Stimulated activated CD4-positive, alpha-beta T cell treated with anti-CD3 and anti-CD28 coated beads, Interleukin-2, amount 100 ng/mL, for 48 hours (primary cell): ENCODE data around the gene SH3PXD2A.

Experiments used
- DNase-seq, 2 donors: peaks; one replicate each; pipeline ENCODE4 v3.0.0-alpha.2; 2020

Gene SH3PXD2A

DNA sequence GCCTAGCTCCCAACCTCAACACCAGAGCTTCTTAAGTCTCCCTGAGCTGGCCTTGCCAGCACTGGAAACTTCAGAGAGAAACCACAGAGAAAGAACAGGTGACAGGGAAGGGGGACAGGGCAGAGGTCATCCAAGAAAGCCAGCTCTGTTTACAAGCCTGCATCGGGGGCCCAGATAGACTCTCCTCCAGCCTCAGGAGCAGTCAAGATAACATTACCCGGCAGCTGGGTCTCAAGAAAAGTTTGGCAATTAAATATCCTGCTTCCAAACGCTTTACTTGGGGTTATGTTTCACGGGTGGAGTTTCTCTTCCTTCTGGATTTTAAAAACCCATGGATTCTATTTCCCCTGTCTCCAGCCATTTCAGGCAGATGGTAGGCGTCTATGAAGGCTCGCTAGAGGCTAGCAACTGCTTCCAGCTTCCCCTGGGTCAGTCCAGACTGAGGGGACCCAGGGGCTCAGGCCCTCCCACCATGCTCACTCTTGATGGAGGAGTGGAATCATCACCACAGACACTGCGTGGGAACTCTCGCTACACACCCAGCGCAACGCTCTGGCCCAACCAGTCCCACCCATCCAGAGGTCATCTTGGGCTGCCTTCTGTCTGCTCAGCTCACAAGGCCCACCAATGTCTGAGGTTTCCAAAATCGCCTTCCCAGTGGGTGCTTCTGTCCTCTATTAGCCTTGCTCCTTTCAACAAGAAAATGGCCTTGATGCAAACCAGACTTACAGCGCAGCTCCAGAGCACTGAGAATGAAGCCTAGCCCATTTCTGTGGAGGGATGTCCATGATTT, 48.8 kb downstream of the SH3PXD2A start:
- no peak for DNase-seq

DNA sequence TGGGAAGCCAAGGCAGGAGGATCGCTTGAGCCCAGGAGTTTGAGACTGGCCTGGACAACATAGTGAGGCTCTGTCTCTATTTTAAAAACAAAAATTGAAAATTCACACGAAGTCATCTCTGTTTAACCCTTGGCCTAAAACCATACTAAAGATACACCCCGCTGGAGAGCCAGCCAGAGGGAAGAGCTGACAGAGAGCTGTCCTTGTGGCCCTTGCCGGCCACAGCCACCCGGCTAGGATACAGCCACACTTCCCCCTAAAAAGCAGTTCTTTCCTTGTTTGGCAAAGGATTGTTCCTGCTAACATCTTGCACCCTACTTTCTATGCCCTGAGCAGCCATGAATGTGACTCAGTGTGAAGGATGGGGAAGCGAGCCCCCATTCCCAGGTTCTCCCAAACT, 49.6 kb downstream of the SH3PXD2A start:
- no peak for DNase-seq

DNA sequence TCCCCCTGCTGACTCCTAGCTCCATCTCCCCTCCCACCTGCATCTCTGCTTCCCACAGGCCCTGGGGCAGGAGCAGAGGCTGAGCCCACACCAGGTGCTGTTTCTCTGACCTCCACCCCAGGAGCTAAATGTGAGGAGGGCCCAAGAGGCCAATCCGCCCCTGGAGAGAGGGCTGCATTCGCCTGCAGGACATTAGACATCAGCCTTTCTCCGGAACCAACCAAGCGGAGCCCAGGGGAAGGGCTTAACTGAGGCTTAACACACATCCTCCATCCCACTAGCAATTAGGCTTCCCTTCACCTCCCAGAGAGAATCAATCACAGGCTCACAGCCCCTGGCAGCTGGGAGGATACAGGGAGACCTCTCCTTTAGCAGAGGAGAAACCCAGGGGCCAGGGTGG, 50.5 kb downstream of the SH3PXD2A start:
- no peak for DNase-seq

DNA sequence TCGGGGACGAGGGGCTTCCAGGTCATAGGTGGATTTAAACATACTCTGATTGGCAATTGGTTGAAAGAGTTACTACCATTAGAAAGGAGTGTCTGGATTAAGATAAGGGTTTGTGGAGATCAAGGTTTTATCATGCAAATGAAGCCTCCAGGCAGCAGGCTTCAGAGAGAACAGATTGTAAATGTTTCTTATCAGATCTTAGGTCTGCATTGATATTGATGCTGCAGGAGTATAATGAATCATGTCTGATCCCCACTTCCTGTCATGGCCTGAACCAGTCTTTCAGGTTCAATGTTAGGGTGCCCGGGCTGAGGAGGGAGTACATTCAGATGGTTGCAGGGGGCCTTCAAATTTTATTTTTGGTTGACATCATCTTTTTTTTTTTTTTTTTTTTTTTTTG, 51.4 kb downstream of the SH3PXD2A start:
- no peak for DNase-seq

GRCh38 chr10:103802637-103803353, 52.6 kb downstream of the SH3PXD2A start:
- DNase-seq, result no peak

- no peak for DNase-seq
Measured at GRCh38 chr10:103802081-103802480, 53.3 kb downstream of the SH3PXD2A start.

DNA sequence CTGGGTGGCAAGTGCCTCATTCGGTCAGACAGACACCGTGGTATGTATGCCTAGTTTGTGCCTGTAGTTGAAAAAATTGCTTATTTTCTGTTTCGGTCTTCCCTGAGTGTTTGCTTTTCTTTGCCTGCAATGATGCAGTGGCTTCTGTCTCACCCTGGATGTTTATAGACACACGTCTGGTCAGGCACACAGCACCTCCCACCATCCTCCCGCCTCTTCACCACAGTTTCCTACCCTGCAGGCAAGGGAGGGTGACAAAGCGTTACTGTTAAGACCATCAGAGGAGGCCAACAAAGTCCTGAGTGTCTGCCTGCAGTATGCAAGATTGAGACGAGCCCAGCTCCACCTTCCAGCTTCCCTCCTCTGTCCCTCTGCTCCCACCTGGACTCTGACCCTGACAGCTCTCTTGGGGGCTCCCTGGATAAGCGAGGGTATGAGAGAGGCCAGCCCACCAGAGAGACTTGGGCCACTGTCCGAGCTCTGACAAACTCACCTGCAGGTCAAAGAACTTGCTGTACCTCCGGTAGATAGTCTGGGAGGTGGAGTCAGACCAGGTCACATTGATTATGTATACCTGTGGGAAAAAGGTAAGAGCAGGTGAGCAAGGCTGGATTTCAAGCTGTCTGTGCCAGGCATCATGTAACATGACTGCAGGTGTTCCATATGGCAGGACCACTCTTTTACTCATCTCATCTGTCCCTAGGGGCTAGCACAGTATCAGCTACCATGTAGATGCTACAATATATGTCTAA, 54.4 kb downstream of the SH3PXD2A start:
- peak in 1 of 2 donors; percentile 15 for DNase-seq

- no peak for DNase-seq
Measured at GRCh38 chr10:103800089-103800488, 55.3 kb downstream of the SH3PXD2A start.

GRCh38 chr10:103799341-103799740, 56.0 kb downstream of the SH3PXD2A start:
- no peak for DNase-seq

DNA sequence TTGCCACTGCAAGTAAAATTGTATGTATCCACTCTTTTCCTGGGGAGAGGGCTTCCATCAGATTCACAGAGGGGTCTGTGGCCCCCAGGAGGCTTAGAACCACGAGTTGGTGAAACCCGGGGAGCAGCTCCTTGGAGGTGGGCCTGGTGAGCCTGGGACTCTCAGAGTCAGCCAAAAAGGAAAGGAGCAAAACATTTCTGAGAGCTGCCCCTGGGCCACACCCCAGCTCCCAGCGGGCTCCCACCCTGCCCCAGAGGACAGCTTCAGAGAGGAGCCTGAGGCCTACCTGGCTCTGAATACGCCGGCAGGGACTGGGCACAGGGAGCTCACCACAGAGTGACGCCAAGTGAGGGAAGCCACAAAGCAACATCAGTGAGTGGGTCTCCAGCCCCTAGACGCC, 56.9 kb downstream of the SH3PXD2A start:
- no peak for DNase-seq

DNA sequence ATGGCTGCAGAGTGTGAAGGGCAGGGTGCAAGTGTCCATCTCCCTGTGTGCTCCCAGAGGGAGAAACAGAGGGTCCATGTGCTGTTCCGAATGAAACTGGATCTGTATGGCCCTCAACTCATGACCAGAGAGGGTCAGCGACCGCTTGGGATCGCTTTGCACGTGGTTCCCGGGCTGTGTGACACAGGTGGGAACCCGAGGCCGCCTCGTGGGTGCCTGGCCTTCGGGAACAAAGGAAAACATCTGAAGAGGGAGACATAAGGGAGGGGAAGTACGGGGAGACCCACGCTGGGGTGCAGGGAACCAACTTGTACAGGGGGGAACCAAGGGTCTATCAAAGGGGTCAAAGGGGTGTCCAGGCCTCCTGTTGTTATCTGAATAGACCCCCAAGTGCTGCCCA, 57.5 kb downstream of the SH3PXD2A start:
- DNase-seq, result no peak

- no peak for DNase-seq
Measured at GRCh38 chr10:103795634-103796270, 59.6 kb downstream of the SH3PXD2A start.

DNA sequence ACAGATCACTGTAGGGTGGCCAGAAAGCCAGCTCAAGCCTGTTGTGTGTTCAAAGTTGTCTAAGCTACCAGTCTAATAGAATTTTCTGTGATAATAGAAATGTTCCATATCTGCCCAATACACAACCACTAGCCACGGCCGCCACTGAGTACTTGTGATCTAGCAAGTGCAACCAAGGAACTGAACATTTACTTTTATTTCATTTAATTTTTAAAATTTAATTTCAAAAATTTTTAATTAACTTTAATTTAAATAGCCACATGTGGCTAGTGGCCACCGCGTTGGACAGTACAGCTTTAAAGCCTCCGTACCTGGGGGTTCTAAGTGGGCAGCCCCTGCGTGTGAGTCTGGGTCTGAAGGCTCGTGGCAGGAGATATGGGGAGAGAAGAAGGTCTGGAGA, 60.4 kb downstream of the SH3PXD2A start:
- DNase-seq, result no peak

GRCh38 chr10:103793920-103794883, 61.2 kb downstream of the SH3PXD2A start:
- no peak for DNase-seq

DNA sequence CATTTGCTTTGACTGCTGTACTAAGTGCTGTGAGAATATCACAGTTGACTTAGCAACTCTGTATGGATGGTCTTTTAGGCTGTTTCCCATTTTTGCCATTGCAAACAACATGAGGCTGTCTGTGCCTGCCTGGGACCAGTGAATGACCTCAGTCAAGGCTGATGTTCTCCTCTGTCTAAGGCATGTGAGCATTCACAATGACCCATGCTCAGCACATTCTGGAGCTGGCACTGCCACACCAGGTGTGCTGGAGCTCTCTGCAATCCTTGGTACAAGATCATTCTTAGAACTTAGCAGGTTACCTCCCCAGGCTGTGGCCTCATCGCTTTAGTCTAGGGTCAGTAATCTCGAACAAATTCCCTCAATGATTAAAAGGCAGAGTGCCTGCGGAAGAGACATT, 61.9 kb downstream of the SH3PXD2A start:
- no peak for DNase-seq

DNA sequence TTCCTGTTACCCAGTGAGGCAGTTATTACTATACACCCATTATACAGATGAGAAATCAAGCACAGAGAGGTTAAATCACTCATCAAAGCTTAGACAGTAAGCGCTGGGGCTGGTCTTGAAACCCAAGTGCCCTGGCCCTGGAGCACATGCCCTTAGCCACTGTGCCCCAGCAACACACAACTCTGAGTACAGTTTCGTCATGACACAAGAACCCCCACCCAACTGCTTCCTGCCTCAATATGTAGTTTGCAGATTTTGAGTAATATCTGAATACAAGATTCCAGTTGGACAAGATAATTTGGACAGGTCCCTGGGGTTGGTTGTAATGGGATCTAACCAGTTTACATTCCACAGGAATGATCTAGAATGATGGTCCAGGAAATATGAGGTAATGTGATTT, 62.8 kb downstream of the SH3PXD2A start:
- no peak for DNase-seq

DNA sequence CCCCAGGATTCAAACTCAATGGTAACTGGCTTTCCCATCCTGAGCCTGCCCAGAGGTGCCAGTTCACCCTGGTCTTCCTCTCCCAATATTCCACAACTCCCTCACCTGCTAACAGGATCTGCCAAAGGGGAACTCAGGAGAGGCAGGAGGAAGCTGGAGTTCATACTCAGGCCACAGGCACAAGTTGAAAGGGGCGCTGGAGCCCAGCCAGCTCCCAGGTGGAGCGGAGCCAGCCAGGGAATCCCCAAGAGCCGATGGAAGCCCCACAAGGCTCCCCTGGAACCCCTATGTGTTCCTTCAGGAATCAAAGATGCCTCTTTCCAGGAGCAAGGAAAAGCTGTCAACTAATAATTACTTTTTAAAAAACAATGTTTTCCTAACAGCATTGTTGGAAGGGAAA, 63.5 kb downstream of the SH3PXD2A start:
- no peak for DNase-seq

- no peak for DNase-seq
Measured at GRCh38 chr10:103791291-103791690, 64.1 kb downstream of the SH3PXD2A start.

- no peak for DNase-seq
Measured at GRCh38 chr10:103790580-103790979, 64.8 kb downstream of the SH3PXD2A start.

- DNase-seq, result no peak
Measured at GRCh38 chr10:103789771-103790201, 65.6 kb downstream of the SH3PXD2A start.

DNA sequence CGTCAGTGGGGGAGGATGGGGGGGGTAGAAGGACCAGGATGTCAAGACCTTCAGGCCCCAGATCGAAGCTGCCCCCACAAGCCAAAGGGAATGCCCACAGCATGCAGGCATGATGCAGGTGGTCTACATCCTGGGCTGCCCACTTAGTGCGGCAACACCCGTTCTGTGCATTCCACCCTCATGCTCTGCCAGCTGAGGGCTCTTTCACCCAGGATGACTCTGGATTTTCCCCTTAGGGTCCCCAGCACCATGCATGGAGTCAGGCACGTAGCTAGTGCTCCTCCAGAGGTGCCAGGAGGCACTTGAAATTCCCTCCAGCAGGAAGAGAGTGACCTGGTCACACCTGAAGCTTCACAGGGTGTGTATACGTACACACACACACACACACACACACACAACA, 66.2 kb downstream of the SH3PXD2A start:
- no peak for DNase-seq

GRCh38 chr10:103787331-103787730, 68.0 kb downstream of the SH3PXD2A start:
- DNase-seq, result no peak
